Hematopoietic multipotent progenitor cell treated with erythropoietin and hydrocortisone succinate and interleukin-3 and kit ligand, for 8 days (in vitro differentiated cells): ENCODE measurements around the gene PKIG.

Source experiments
- DNase-seq: peaks from one replicate; pipeline ENCODE4 v3.0.0-alpha.2; 2015

PKIG gene

GRCh38 chr20:44597516-44597915 lies 15.1 kb downstream of the PKIG start:
- DNase-seq = no peak

- DNase-seq = no peak
These were observed 15.6 kb downstream of the PKIG start for GRCh38 chr20:44597930-44598329.

DNA sequence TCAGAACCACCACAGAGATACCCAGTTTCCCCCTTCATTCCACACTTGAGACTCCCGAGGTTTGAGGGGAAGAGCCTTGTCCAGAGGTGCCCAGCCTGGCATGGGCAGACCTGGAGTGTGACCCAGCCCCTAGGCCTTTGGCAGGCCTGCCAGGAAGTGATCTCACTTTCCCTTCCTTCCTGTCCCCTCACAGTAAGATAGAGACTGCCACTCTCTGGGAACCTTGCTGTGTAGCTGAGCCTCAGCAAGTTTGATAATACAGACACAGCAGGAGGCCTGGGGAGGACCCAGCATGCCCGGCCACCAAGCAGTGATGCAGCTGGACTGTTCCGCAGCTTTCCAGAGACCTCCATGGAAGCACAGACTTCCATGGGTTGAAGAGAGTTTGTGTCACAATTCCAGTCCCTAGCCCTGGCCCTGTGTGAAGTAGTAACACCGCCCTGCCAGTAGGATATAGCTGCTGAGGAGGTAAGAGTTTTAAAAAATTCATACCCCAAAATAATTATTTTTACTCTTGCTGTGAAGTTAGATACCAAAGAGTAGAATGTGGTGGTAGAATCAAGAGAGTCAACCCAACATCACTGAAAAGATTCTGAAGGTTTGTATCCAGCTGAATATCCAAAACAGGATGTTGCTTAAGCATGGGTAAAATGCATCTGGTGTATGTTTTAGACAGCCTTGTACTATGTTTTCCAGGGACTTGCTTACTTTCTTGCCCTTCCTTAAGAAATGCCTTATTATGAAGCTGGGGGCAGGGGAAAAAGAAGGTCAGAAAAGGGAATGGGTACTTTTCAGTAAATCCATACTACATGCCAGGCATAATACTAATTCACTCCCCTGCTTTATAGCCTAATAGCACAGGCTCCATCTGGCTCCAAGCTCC lies 16.3 kb downstream of the PKIG start:
- DNase-seq = peak; percentile 72

GRCh38 chr20:44599715-44600114 lies 17.3 kb downstream of the PKIG start:
- DNase-seq = no peak

GRCh38 chr20:44600301-44600700 lies 17.9 kb downstream of the PKIG start:
- no peak for DNase-seq

GRCh38 chr20:44600758-44601201 lies 18.4 kb downstream of the PKIG start:
- no peak for DNase-seq

DNA sequence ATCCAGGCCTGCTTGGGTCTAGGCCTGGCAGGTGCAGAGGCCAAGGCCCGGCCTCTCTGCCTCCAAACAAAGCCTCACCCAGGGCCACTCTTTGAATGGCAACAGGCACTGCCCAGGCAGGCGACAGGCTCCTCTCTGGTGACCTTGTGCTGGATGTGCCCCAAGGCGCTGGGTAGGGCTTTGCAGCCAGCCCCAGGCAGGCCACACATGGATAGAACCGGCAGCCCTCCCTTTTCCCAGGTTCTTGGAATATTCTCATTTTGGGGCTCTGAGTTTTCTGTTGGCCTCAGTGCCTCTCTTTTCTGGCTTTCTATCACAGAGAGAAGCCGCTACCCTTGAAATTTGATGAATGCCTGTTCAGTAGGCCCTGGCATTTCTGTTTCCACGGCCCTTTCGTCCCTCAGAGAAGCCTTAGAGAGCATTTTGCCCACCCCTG lies 18.9 kb downstream of the PKIG start:
- DNase-seq = no peak

GRCh38 chr20:44601801-44602204 lies 19.4 kb downstream of the PKIG start:
- DNase-seq = peak; percentile 54

GRCh38 chr20:44603327-44603726 lies 20.9 kb downstream of the PKIG start:
- DNase-seq = no peak

DNA sequence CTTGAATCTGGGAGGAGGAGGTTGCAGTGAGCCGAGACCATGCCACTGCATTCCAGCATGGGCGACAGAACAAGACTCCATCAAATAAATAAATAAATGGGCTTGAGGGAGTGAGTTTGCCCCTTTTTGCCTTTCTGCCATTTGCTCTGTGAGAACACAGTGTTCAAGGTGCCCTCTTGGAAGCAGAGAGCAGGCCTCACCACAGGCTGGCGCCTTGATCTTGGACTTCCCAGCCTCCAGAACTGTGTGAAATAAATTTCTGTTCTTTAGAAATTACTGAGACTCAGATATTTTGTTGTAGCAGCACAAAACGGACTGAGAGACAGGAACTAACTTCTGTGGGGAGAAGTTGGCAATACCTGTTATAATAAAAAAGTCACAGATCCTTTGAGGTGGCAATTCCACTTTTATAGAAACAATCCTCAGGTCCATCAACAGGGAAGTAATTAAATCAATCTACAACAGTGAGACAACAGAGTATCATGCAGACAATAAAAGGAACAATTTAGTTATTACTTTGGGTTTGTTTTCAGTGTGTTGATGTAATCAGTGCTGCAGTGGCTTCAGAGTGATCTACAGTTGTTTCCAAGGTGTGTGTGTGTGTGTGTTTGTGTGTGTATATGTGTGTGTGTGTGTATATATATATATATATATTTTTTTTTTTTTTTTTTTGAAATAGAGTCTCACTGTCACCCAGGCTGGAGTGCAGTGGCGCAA lies 24.5 kb downstream of the PKIG start:
- DNase-seq = no peak

GRCh38 chr20:44609006-44609515 lies 26.7 kb downstream of the PKIG start:
- no peak for DNase-seq

GRCh38 chr20:44609516-44610312 lies 27.3 kb downstream of the PKIG start:
- peak; percentile 83 for DNase-seq

DNA sequence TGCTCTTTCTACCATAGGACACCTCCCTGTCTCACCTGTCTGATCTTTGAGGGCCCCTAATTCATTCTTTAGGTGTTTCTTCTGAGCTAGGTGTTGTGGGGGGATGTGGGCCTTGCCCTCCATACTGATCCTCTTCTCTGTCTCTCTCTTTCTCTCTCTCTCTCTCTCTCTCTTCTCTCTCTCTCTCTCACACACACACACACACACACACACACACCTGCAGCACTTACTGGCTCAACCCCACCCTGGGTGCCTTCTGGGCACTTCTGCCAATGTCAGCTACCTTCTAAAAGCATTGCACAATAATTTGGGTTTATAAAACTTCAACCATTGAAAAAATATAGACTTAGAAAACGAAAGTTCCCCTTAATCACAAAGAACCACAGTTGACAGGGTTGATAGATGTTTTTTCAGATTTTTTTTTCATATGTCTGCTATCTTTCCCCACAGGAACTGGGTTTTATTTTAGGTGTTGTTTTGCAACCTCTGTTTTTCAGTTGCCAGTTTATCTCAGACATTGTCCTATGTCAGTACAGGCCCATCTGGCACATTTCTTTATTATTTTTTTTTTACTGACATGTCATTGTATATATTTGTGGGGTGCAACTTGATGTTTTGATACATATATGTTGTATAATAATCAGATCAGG lies 28.1 kb downstream of the PKIG start:
- peak; percentile 53 for DNase-seq

DNA sequence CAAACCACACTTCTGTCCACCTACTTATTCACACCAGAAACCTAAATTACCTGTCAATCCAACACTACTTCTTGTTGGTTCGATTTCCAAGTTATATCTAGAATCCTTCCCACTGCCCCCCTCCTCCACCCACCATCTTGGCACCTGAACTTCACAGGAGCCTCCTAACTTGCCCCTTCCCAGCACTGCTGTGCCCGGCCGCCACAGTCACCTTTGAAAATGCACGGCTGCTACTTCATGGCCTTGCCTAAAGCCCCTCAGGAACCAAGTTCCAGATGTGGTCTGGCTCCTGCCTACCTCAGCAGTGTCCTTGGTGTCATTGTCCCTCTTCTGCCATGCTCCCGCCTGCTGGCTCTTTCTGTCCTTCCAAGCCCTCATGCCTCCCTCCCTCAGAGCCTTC lies 31.2 kb downstream of the PKIG start:
- no peak for DNase-seq

DNA sequence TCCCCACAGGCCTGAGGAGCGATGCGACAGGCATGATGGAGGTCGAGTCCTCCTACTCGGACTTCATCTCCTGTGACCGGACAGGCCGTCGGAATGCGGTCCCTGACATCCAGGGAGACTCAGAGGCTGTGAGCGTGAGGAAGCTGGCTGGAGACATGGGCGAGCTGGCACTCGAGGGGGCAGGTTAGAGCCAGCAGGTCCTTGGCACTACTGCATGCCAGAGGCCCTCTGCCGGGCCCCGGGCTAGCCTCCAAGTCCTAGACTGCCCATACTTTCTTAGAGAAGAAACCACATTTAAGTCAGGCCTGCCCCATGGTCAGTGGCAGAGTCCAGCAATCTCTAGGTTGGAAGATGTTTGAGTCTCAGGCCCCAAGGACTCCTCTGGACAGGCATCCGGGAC lies 32.1 kb downstream of the PKIG start:
- DNase-seq = no peak

DNA sequence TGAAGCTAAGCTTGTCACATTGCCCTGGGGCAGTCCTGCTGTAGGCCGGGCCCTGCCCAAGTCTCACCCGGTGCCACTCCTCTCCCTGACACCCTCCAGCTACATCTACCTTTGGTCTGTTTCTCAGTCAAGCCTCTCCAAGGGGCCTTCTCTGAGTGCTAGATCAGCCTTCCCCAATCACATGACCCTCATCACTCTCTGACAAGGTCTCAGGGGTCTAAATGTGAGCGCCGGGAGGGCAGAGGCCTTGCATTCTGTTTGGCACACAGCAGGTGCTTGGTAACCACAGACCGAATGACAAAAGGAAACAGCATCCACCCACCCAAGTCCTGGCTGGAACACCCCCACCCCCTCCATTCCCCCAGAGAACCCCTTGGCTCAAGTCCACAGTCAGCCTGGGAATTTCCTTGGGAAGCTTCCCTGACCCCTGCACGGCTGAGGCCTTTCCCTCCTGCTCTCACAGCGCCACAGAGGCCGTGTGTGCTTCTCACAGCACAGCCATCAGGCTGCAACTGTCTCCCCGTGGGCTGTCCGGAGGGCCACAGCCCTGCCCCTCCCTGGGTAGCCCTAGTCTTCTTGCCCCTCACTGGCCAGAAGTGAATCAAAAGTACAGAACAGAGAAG lies 32.9 kb downstream of the PKIG start:
- no peak for DNase-seq

DNA sequence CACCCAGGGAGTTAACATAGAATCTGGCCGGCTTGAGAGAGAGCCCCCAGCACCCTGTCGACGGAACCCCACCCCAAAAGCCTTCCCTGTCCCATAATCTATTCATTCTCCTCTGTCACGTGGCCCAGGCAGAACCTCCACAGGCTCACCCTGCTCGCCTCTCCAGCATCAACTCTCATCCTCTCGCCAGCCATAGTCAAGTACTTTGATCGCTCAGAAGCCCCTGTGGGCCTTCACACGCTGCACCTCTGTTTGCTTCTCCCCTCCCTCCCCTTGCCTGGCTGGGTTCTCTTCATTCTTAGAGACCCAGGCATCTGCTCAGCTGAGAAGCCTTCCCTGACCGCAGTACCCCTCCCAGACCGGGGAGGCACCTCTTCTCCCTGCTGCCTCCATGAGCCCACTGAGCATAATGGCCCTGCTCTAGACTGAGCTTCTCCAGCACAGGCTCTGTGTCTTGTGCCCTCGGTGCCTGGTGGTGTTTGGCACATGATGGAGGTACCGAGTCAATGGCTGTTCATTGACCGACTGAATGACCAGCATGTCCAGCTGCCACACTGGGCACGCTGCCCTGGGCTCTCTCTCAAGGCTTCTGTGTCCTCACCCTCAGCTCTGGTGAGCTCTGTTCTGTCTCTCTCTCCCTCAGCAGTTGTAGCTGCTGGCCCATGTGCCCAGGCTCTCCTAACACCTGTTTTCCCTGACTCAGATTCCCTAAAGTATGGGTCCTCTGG lies 33.7 kb downstream of the PKIG start:
- no peak for DNase-seq

DNA sequence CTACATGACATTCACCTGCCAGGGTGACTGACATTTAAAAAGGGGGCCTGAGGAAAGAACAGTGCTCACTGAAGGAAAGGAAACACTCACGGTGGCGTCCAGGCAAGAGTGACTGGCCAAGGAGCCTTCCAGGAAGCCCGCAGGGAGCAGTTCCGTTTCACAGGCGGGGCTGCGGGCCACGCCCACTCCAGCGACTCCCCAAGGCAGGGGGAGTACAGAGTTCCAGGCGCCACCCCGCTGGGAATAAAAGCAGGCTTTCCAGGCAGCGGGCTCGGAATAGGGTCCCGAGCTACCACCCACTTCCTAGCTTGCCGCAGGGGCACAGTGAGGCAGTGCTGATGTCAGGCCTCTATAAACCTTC lies 34.2 kb downstream of the PKIG start:
- no peak for DNase-seq

DNA sequence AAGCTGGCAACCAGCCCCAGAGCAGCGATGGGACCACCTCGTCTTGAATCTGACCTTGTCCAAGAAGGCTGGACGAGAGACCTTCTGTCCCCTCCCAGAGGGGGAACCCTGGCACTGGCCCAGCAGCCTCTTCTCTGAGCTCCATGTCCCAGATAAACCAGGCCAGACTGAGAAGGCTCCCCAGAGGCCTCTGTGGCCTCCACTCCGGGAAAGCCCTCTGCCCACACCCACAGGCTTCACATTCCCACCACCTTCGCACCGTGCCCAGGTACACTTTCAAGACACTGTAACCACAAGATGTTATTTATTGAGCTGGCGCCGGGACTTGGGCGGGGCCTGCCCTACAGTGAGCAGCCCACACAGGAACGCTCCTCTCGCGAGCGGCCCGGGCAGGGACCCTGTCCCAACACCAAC lies 35.9 kb downstream of the PKIG start:
- no peak for DNase-seq

- DNase-seq = no peak
These were observed 36.9 kb downstream of the PKIG start for GRCh38 chr20:44619294-44619693.

- no peak for DNase-seq
These were observed 37.7 kb downstream of the PKIG start for GRCh38 chr20:44620030-44620429.
